Measurements from ENCODE around the gene SFTPD. TPM values are rescaled to one million over a fixed set of nuclear protein-coding genes. Genes with fewer than 3 reads are reported as not detected.

Gene SFTPD
- total RNA-seq, 3 donors from 2014 or later = 0.35 TPM; not detected in 2

GRCh38 chr10:79932307-79932706 lies 16.6 kb downstream of the SFTPD start:
- H3K9me3 ChIP-seq = no peaks in the 10 kb centered on the region
- DNase-seq (no peak), ATAC-seq (no peak)
- no peaks in the 10 kb centered on the region for H3K4me1 ChIP-seq (ENCODE audit: low read depth)
- H3K36me3 ChIP-seq (ENCODE audit: low read depth) = no peaks in the 10 kb centered on the region
- TF ChIP-seq CTCF (IDR thresholded peaks at IDR 0.05) = no peak
- H3K4me3 ChIP-seq = no peak overlapping the region
- intact Hi-C loops (cut with DNase I, micrococcal nuclease) = no loop called here

GRCh38 chr10:79930751-79931150 lies 18.2 kb downstream of the SFTPD start:
- Histone ChIP-seq H3K4me1 (ENCODE audit: low read depth) (no peaks in the 10 kb centered on the region), H3K4me3 (no peak overlapping the region), H3K36me3 (ENCODE audit: low read depth) (no peaks in the 10 kb centered on the region), H3K9me3 (no peaks in the 10 kb centered on the region)
- intact Hi-C loops (cut with DNase I, micrococcal nuclease) = no loop called here
- no peak for TF ChIP-seq CTCF (IDR thresholded peaks at IDR 0.05)
- DNase-seq (no peak), ATAC-seq (no peak)

- intact Hi-C loops (cut with DNase I, micrococcal nuclease) = no loop called here
- no peaks in the 10 kb centered on the region for H3K36me3 ChIP-seq (ENCODE audit: low read depth)
- no peaks in the 10 kb centered on the region for H3K9me3 ChIP-seq
- H3K4me1 ChIP-seq (ENCODE audit: low read depth) = no peaks in the 10 kb centered on the region
- ATAC-seq (no peak), DNase-seq (no peak)
- no peak overlapping the region for H3K4me3 ChIP-seq
- no peak for TF ChIP-seq CTCF (IDR thresholded peaks at IDR 0.05)
Measured at GRCh38 chr10:79930267-79930666, 18.6 kb downstream of the SFTPD start.

GRCh38 chr10:79929409-79929904 lies 19.4 kb downstream of the SFTPD start:
- Histone ChIP-seq H3K4me3 (no peak overlapping the region), H3K4me1 (ENCODE audit: low read depth) (no peaks in the 10 kb centered on the region), H3K36me3 (ENCODE audit: low read depth) (no peaks in the 10 kb centered on the region), H3K9me3 (no peaks in the 10 kb centered on the region)
- ATAC-seq (peak; percentile 95), DNase-seq (peak; percentile 76 to 87 (median 86))
- intact Hi-C loops (cut with DNase I, micrococcal nuclease) = no loop called here
- peak; percentile 82 for TF ChIP-seq CTCF (IDR thresholded peaks at IDR 0.05)

GRCh38 chr10:79928028-79928583 lies 20.8 kb downstream of the SFTPD start:
- intact Hi-C loops (cut with DNase I, micrococcal nuclease) = no loop called here
- Histone ChIP-seq H3K4me3 (no peak overlapping the region), H3K4me1 (ENCODE audit: low read depth) (no peaks in the 10 kb centered on the region), H3K36me3 (ENCODE audit: low read depth) (no peaks in the 10 kb centered on the region), H3K9me3 (no peaks in the 10 kb centered on the region)
- no peak for DNase-seq
- no peak for TF ChIP-seq CTCF (IDR thresholded peaks at IDR 0.05)
- ATAC-seq = no peak

All from mucosa of descending colon (tissue), 3 donors.